RKO (cell line): ENCODE data around the gene RPP14.

Experiments used
- DNase-seq: peaks from one replicate; pipeline ENCODE4 v3.0.0-alpha.2; 2016; ENCODE audit warnings: low spot score

Gene RPP14

DNA sequence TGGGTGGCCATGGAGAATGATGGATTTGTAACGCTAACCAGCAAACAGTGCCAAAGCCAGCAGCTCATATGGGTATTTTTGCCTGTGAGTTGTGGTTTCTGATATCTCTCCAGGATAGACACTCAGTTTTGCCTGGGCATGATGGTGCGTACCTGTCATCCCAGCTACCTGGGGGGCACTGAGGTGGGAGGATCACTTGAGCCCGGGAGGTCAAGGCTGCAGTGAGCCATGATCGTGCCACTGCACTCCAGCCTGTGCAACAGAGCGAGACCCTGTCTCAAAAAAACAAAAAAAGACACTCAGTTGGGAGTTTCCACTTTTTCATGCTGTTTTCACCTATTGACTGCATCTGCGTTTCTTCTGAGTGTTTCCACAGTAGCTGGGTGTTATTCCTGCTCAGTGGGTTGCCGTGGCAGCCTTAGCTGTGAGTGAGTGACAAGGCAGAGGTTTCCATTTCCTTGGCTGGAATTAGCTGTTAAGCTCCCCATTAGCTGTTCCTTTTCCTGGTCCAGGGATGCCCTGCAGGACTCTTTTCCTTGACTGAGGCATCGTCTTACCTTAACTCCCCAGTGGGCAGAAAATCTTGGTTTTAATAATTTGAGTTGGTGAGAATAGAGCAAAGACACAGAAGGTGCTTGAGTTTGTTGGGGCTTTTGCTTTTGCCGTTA is 14.2 kb upstream of the RPP14 start:
- no peak for DNase-seq

DNA sequence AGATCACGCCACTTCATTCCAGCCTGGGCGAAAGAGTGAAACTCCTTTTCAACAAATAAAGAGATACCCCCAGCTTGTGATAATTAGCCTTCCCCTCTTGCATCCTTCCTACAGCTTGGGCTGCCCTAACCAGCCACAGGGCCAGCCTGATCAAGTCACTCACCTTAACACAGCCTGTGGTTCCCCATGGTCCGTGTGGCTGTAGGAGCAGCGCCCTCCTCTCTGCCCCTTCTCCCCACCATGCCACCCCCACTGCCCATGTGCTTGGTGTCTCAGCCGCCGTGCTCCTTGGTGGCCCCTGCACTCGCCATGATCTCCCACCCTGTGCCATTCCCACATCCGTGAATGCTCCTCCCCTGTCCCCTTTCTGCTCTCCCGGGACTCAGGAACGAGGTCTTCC is 13.2 kb upstream of the RPP14 start:
- no peak for DNase-seq

DNA sequence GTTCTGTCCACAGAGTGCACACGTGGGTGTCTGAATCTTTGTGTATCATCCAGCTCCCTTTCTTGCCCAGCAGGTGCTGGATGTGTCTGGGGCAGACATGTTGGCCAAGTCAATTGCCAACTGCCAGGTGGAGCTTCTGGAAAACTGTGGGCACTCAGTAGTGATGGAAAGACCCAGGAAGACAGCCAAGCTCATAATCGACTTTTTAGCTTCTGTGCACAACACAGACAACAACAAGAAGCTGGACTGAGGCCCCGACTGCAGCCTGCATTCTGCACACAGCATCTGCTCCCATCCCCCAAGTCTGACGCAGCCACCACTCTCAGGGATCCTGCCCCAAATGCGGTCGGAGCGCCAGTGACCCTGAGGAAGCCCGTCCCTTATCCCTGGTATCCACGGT is 12.5 kb upstream of the RPP14 start:
- DNase-seq = no peak

DNA sequence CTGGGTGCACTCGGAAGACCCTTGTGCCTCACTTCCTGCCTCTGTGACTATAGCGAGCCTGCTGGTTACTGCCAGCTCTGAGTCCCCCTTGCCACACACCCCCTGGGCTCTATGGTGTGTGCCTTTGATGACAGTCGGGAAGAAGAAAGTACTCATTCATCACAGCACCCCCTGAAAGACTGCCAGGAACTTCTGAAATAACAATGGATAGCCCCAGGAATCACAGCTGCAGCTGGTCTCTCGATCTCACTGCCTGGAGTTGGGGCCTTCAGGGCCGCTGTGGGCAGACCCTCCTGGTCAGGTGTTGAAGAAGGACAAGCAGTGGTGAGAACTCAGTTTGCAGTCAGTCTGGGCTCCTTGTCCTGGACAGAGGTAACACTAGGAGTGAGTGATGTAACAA is 9.8 kb upstream of the RPP14 start:
- no peak for DNase-seq

DNA sequence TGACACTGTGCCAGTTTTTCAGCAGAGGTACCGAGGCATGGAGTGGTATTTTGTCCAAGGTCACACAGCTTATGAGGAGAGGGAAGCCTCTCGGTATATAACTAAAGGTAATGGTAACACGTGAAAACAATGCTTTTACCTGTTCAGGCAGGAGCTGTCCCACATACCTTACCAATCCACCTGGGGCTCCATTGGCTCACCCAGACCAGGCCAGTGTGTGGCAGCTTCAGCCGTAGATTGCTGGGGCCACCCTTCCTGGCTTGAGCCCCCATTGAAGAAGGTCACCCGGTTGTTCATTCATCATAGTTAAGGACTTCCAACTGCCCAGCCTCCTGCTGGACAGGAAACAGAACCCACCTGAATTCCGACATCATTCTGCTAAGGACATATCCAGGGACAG is 9.2 kb upstream of the RPP14 start:
- DNase-seq = no peak

DNA sequence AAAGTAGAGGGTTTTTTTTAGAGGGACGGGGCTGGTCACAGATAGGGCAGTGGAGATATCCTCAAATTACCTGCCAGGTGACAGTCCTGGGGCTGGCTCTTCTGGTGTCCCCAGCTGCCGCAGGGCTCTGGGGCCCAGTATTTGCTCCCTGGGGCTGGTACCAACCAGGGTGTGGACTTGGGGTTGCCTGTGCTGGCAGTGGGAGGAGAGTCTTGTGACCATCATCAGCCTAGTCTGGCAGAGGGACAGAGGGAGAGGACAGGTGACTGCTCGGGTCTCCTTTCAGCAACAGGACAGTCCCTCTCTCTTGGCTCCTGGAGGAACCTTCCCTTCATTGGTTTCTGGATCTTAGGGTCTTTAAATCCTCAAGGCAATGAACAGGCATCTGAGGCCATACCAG is 7.9 kb upstream of the RPP14 start:
- DNase-seq = no peak

DNA sequence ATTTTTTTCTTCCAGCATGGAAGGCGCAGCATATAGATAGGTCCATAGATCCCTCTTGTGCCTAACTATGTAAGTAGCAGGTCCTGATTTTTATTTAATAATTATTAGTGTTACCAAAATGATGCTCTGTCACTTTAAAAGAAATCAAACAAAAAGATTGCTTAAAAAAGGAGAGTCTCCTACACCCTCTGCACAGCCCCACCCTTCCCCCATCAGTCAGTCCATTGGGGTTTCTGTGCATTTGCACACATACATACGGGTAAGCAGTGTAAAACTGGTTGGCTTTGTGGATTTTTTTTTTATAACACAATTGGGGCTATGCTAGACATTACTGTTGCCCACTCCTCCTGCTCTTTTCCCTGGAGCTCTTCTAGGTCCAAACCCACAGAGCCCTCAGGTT is 7.0 kb upstream of the RPP14 start:
- DNase-seq = no peak

DNA sequence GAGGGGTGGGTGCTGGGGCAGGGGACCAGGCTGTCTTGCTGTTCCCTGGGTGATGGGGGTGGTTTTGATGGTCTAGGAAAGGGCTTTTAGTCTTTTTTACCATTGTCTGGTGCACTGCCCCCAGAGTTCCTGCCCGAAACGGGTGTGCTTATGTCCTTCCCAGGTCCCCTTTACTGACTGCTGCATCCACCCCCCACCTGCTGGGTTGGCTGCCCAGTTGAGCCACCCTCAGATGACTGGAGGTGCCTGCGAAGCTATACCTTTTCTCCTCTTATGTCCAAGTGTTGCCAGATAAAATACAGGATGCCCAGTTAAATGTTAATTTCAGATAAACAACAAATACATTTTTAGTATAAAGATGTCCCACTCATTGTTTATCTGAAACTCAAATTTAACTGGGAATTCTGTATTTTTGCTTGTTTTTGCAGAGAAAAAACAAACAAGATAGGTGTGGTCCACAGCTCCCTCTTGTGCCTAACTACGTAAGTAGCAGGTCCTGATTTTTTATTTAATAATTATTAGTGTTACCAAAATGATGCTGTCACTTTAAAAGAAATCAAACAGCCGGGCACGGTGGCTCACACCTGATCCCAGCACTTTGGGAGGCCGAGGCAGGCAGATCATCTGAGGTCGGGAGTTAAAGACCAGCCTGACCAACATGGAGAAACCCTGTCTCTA is 6.1 kb upstream of the RPP14 start:
- peak; percentile 66 for DNase-seq

DNA sequence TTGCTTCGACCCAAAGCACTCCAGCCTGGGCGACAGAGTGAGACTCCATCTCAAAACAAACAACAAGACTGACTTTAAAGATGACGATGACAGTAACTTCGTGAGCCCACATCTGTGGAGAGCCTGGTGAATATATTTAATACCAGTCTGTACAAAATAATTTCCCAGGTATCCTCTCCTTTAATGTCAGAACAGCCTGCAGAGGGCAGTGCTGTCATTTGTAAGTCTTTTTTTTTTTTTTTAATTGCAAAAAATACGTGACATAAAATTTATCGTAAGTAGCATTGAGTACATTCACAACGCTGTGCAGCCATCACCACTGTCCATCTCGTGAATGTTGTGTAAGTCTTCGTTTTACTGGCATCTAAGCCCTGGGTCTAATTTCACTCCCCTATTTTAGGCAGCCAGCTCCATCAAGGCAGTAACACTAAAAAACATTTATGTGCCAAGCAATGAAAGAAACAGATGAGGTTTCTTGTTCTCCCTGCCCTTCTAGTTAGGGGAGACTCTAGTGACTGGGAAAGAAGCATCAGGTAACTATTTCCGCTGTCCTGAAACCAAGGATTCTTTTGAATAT is 1.7 kb downstream of the RPP14 start:
- DNase-seq = peak; percentile 72

DNA sequence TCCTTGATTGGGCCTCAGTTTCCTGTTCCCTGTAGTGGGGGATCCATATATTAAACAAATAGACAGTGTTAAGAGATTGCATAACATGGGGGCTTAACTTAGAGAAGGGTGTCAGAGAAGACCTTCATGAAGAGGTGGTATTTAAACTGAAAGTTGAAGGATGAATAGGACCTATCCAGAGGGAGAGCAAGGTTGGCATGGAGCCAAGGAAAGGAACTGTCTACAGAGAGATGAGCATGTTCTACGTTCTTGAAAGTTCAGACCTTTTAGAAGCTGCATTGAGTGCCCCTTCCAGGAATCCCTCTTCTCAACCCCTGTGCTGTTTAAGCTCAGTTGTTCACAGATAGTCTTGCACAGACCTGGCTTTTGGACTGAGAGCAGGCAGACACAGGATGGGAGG is 2.7 kb downstream of the RPP14 start:
- DNase-seq = no peak

DNA sequence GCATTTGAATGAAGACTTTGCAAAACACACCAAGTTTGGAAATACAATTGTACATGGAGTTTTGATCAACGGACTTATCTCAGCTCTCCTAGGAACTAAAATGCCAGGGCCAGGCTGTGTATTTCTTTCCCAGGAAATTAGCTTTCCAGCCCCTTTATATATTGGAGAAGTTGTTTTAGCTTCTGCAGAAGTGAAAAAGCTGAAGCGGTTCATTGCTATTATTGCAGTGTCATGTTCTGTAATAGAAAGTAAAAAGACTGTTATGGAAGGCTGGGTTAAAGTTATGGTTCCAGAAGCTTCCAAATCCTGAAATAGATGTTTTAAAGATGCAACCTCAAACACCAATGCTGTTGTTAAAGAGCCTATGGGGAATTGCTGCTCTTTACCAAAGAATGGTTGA is 11.8 kb downstream of the RPP14 start:
- DNase-seq = no peak

DNA sequence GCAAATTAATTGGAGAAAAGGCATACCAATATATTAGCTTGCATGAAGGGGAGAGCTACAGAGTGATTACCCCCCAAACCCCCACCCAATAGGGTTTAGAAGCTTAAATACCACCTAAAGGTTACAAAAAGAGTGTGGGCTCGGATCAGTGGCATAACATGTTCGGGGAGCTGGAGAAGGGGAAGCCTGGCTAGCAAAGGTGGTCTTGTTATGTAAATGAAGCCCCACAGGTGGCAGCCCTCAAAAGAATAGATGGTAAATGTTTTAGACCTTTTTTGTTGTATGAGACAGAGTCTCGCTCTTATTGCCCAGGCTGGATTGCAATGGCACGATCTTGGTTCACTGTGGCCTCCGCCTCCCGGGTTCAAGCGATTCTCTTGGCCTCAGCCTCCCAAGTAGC is 15.7 kb downstream of the RPP14 start:
- DNase-seq = no peak

DNA sequence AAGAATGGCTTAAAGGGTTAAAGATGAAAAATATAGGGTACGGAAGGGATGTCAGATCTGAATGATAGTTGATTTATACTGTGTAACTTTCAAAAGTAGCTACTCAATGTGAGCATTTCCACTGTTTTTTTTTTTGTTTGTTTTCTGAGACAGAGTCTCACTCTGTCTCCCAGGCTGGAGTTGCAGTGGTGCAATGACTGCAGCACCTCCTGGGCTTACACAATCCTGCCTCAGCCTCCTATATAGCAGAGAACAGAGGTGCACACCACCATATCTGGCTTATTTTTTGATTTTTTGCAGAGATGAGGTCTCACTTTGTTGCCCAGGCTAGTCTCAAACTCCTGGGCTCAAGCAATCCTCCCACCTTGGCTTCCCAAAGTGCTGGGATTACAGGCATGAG is 16.7 kb downstream of the RPP14 start:
- DNase-seq = no peak

DNA sequence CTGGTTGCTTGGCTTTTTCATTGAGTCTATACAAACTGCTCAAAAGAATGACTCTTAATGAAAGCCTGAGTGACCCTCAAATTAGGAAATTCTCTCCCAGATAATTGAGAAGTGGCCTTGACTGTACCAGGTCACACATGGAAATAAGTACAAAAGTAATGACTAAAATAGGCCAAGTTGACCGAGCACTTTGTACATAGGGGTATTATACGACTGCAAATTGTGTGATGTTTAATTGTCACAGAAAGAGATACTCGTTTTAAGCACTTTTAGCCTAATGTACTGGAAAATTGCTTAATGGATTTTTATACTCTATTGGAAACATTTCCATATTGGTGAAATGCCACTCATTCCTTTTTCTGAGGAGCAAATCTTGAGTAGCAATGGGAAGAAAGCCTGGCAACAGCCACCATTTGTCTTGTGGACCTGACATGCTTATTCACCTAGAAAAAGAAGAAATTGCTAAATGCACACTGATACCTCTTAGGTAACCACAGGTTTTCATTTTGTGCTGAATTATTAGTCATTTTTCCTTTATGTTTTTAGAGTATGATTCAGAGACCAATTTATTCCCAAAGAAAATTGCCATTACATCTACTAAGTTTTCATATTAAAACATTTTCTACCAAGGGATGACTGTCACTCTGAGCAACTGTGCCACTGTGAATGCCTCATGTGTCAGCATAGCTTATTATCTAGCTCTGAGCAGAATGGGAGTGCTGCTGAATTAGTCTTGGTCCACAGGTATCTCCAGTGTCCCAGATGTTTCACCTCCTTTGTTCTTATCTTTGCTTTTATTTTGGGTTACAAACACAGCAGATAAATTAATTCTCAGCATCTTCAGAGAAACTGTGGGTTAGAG is 17.7 kb downstream of the RPP14 start:
- DNase-seq = no peak

DNA sequence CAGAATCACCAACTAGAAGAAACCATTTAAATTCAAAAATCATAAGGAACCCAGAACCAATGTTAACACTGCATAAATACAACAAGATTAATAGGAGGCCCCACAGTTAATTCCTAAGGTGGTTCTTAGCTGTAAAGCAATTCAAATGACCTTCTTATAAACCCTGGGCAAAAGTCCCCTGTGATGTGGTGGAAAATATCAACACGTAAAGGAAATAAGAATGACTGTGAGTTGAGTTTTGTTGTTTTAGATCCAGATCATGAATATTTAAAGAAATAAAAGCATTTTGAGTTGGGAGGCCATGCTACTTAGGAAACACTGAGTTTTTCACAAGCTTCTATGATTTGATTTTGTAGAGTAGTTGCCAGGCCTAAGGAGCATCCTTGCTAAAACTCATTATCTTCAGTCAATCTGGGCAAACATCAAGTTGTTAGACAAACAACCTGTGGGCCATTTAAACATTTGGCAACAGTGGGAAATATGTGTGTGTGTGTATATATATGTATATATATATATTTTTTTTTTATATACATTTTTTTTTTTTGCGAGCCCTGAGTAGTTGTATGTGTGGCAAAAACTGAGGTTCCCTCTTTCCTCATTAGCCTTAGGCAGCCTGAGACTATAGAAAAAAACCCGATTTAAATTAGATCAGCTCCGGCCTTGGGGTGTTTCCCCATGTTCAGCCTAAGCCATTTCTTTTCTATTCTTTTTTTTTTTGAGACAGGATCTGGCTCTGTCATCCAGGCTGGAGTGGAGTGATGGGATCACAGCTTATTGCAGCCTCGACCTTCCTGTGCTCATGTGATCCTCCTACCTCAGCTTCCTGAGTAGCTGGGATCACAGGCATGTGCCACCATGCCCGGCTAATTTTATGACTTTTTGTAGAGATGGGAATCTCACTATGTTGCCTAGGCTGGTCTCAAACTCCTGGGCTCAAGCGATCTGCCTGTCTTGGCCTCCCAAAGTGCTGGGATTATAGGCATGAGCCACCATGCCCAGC is 18.6 kb downstream of the RPP14 start:
- DNase-seq = no peak

DNA sequence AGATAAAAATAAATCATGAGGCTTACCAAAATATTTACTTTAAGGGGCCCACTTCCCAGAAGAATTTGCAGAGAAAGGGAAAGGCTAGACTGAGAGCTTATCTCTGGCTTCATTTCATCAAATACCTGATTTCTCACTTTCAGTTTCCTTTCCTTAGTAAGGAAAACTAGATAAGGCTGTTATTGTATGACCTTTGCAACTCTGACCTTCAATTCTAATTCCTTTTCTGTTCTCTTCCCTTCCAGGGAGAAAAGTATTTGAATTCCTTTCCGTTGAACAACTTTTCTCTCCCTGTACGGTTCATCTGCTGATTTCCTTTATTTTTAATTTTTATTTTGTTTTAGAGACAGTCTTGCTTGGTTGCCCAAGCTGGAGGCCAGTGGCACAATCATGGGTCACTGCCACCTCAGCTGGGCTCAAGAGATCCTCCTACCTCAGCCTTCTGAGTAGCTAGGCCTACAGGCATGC is 19.5 kb downstream of the RPP14 start:
- DNase-seq = no peak

DNA sequence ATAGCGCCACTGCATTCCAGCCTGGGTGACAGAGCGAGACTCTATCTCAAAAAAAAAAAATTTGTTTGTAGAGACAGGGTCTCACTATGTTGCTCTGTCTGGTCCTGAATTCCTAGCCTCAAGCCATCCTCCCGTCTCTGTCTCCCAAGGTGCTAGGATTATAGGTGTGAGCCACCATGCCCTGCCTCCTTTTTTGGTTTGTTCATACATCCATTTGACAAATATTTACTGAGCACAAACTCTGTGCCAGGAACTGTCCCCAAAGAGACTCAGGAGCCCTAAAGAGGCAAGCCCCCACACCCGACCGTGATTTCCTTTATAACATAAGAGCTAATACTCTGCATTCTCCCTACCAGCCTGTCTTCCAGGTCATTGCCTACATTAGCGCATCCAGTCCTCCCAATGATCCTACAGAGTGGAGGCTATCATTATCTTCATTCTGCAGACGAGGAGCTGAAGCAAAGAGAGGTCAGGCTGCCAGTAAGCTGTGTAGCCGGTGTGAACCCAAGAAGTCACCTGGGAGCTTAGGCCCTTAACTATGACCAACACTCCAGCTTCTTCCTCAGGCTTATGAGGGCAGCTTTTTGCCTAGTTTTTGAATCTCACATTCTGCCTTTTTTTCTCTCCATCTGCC is 20.3 kb downstream of the RPP14 start:
- no peak for DNase-seq

DNA sequence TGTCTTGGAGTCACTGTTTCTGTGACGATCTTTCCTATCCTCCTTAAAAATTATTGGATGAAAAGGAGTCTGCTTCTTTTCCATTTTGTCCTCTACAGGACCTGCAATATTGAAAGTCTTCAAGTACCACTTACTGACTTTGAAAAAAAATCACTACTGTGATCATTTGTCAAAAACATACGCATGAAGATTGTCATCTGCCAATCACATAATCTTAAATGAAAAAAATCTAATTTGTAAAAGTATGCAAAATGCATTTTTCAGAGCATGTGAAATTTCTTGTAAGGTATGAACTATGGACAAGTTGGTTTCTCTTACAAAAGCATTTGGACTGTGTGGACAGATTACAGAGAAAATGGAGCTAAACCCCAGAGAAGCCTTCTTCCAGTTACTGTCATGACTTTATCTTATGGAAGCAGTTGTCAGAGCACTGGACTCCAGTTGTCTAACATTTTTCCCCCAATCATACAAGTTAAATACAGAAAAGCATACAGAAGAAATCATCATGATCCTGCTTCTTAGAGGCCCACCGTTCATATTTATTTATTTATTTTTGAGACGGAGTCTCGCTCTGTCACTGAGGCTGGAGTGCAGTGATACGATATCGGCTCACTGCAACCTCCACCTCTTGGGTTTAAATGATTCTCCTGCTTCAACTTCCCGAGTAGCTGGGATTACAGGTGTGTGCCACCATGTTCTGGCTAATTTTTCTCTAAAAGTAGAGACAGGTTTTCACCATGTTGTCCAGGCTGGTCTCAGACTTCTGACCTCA is 23.3 kb downstream of the RPP14 start:
- no peak for DNase-seq

DNA sequence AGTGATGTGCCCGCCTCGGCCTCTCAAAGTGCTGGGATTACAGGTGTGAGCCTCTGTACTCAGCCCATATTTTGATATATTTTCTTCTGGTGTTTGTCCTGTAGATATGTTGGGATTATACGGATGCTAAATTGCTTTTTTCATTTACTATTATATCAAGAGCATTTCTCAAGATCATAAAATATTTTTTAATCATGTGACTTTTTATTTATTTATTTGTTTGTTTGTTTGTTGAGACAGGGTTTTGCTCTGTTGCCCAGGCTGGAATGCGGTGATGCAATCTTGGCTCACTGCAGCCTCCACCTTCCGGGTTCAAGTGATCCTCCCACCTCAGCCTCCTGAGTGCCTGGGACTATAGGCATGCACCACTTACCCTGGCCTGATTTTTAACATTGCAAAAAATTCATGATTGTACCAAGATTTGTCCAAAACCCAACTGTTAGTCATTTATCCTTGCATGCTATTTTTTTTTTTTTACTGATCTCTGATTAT is 23.9 kb downstream of the RPP14 start:
- no peak for DNase-seq

DNA sequence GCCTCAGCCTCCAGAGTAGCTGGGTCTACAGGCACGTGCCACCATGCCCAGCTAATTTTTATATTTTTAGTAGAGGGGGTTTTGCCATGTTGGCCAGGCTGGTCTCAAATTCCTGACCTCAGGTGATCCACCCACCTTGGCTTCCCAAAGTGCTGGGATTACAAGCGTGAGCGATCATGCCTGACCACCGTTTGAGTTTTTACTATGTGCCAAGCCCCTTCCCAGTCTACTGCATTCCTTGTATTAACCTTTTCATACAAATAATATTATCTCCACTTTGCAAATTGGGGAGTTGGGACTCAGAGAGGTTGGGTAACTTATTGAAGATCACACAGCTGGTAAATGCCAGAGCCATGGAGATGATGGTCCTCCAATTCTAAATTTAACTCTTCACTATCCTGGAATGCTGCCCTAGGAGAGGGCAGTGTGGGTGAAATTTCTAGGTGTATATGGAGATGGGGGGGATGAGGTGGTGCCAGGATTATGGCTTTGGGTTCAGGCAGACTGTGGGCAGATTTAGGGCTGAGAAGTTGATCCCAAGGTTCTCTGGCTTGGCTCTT is 25.6 kb downstream of the RPP14 start:
- no peak for DNase-seq
